HEK293 (cell line): ENCODE results near the gene CPA5.

Experiments
- CTCF ChIA-PET: fragments of 350-600 bp; formaldehyde crosslinking; extraction: SDS; loops from one replicate; lab custom pipeline; 2021; ENCODE audit warnings: antibody characterized with exemption; lab: Yijun Ruan, JAX
- POLR2A ChIA-PET: fragments of 300-600 bp; formaldehyde crosslinking; extraction: SDS; loops from one replicate; lab custom pipeline; 2020; ENCODE audit warnings: antibody characterized with exemption, inconsistent platforms; lab: Yijun Ruan, JAX
- H3K27ac ChIP-seq: fragments of 200-500 bp; sonication (Bioruptor generic); 2 replicates; pipeline ENCODE4 v1.5.1; 2014; ENCODE audit warnings: low read depth, low read length, control low read depth, inconsistent platforms; ENCODE audit errors: extremely low read depth
- H3K36me3 ChIP-seq, 2 experiments: fragments of 200-500 bp in 1 of 2; sonication (Bioruptor generic) in 1 of 2; 1 replicate in 1 of 2; 2 replicates in 1 of 2; pipeline ENCODE4 v1.5.1; 2014 to 2017; ENCODE audit warnings: inconsistent platforms in 2 of 2, low read length in 2 of 2; ENCODE audit not compliant: control insufficient read depth in 2 of 2, insufficient read depth in 1 of 2
- H3K4me1 ChIP-seq: fragments of 200-500 bp; sonication (Bioruptor generic); 2 replicates; pipeline ENCODE4 v1.5.1; 2014; ENCODE audit warnings: mild to moderate bottlenecking, low read length, inconsistent platforms; ENCODE audit not compliant: control insufficient read depth, insufficient read depth
- H3K4me3 ChIP-seq: 2 replicates; pipeline ENCODE4 v1.5.1; 2011; ENCODE audit warnings: low read depth, mild to moderate bottlenecking, control low read depth, low read length, moderate library complexity
- H3K9me3 ChIP-seq: fragments of 200-500 bp; sonication (Bioruptor generic); 2 replicates; pipeline ENCODE4 v1.5.1; 2014; ENCODE audit warnings: low read depth, low read length, inconsistent platforms; ENCODE audit not compliant: control insufficient read depth, insufficient read depth
- HOXA7 ChIP-seq: sonication (generic); formaldehyde crosslinking; IDR thresholded peaks from 2 replicates; pipeline ENCODE4 v1.8.1; 2022; ENCODE audit warnings: missing genetic modification reagents, borderline replicate concordance
- WT1 ChIP-seq: fragments of 450-650 bp; formaldehyde crosslinking; IDR thresholded peaks from 2 replicates; pipeline ENCODE4 v1.5.1; 2016; ENCODE audit warnings: missing biosample characterization, missing genetic modification characterization
- ZNF121 ChIP-seq: fragments of 450-650 bp; formaldehyde crosslinking; IDR thresholded peaks from 2 replicates; pipeline ENCODE4 v1.5.1; 2016; ENCODE audit warnings: missing biosample characterization, missing genetic modification characterization
- ZNF146 ChIP-seq: fragments of 450-650 bp; formaldehyde crosslinking; IDR thresholded peaks from 2 replicates; pipeline ENCODE4 v1.5.1; 2016; ENCODE audit warnings: missing biosample characterization, missing genetic modification characterization
- ZNF211 ChIP-seq: fragments of 450-650 bp; formaldehyde crosslinking; IDR thresholded peaks from 2 replicates; pipeline ENCODE4 v1.5.1; 2016; ENCODE audit warnings: low read depth, missing biosample characterization, missing genetic modification characterization
- ZNF223 ChIP-seq: fragments of 450-650 bp; formaldehyde crosslinking; IDR thresholded peaks from 2 replicates; pipeline ENCODE4 v1.5.1; 2016; ENCODE audit warnings: missing biosample characterization, missing genetic modification characterization
- ZNF24 ChIP-seq: fragments of 450-650 bp; formaldehyde crosslinking; IDR thresholded peaks from 2 replicates; pipeline ENCODE4 v1.5.1; 2016; ENCODE audit warnings: missing biosample characterization, missing genetic modification characterization
- ZNF324 ChIP-seq: fragments of 450-650 bp; formaldehyde crosslinking; IDR thresholded peaks from 2 replicates; pipeline ENCODE4 v1.5.1; 2016; ENCODE audit warnings: missing biosample characterization, missing genetic modification characterization
- ZNF416 ChIP-seq: fragments of 450-650 bp; formaldehyde crosslinking; IDR thresholded peaks from 2 replicates; pipeline ENCODE4 v1.5.1; 2016; ENCODE audit warnings: missing biosample characterization, missing genetic modification characterization
- ZNF548 ChIP-seq: fragments of 450-650 bp; formaldehyde crosslinking; IDR thresholded peaks from 2 replicates; pipeline ENCODE4 v1.5.1; 2016; ENCODE audit warnings: missing biosample characterization, missing genetic modification characterization
- ZNF560 ChIP-seq: fragments of 450-650 bp; formaldehyde crosslinking; IDR thresholded peaks from 2 replicates; pipeline ENCODE4 v1.5.1; 2017; ENCODE audit warnings: missing biosample characterization, missing genetic modification characterization, borderline replicate concordance
- ZNF626 ChIP-seq: fragments of 450-650 bp; sonication (Bioruptor Pico); formaldehyde crosslinking; IDR thresholded peaks from 2 replicates; pipeline ENCODE4 v1.5.1; 2018; ENCODE audit warnings: missing biosample characterization, missing genetic modification characterization, inconsistent platforms
- ZNF654 ChIP-seq: fragments of 450-650 bp; formaldehyde crosslinking; IDR thresholded peaks from 2 replicates; pipeline ENCODE4 v1.5.1; 2016; ENCODE audit warnings: low read depth, missing biosample characterization, missing genetic modification characterization
- ZNF837 ChIP-seq: fragments of 450-650 bp; formaldehyde crosslinking; IDR thresholded peaks from 2 replicates; pipeline ENCODE4 v1.5.1; 2016; ENCODE audit warnings: missing biosample characterization, missing genetic modification characterization
- TF ChIP-seq, protein P1 (sequence below): fragments of 450-650 bp; formaldehyde crosslinking; IDR thresholded peaks from 2 replicates; pipeline ENCODE4 v1.5.1; 2017; ENCODE audit warnings: missing biosample characterization, missing genetic modification characterization
- TF ChIP-seq, protein P2 (sequence below): fragments of 450-650 bp; formaldehyde crosslinking; IDR thresholded peaks from 2 replicates; pipeline ENCODE4 v1.5.1; 2016; ENCODE audit warnings: missing biosample characterization, missing genetic modification characterization
- TF ChIP-seq, protein P3 (sequence below): fragments of 450-650 bp; formaldehyde crosslinking; IDR thresholded peaks from 2 replicates; pipeline ENCODE4 v1.5.1; 2016; ENCODE audit warnings: missing biosample characterization, missing genetic modification characterization
- TF ChIP-seq, protein P4 (sequence below): fragments of 450-650 bp; formaldehyde crosslinking; IDR thresholded peaks from 2 replicates; pipeline ENCODE4 v1.5.1; 2016; ENCODE audit warnings: missing biosample characterization, missing genetic modification characterization
- TF ChIP-seq, protein P5 (sequence below): fragments of 450-650 bp; formaldehyde crosslinking; IDR thresholded peaks from 2 replicates; pipeline ENCODE4 v1.5.1; 2016; ENCODE audit warnings: missing biosample characterization, missing genetic modification characterization

Gene CPA5, protein sequence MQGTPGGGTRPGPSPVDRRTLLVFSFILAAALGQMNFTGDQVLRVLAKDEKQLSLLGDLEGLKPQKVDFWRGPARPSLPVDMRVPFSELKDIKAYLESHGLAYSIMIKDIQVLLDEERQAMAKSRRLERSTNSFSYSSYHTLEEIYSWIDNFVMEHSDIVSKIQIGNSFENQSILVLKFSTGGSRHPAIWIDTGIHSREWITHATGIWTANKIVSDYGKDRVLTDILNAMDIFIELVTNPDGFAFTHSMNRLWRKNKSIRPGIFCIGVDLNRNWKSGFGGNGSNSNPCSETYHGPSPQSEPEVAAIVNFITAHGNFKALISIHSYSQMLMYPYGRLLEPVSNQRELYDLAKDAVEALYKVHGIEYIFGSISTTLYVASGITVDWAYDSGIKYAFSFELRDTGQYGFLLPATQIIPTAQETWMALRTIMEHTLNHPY

DNA sequence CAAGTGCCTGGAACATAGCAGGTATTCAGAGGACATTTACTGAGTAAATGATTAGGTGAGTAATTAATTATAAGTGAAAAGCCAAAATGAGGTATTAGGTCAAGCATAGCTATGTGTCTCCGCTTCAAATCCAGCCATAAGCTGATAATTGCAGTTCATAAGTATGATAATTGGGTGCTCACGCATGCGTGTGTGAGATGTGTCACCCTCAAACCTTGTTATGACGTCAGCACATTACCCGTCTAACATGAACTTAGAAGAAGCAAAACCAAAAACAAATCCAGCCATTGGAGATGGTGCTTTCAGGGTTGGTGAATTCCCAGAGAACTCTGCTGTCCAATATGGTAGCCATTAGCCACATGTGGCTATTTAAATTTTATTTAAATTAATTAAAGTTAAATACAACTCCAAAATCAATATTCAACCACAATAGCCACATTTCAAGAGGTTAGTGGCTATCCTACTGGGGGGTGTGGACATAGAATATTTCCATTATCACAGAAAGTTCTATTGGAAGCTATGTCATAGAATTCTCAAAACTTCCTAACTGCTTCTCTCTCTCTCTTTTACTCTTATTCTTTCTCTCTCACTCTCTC is at the start of gene CPA5:
CPA5 (plus strand) TSS at position 546 of the 596 bp plus-strand sequence. CDS start 1,670 bp downstream, outside the sequence.
- H3K4me1 ChIP-seq, result no peaks in the 10 kb centered on the region
- ChIA-PET POLR2A (no interaction called here), CTCF (interaction anchor here (0.6 kb wide), 1 partner anchor 1252 kb away, joined by 4 read pairs; no protein-coding TSS in a partner anchor)
- no peaks in the 10 kb centered on the region for H3K9me3 ChIP-seq
- TF ChIP-seq ZNF654 (tag by site-specific recombination), result no peak
- TF ChIP-seq ZNF837 (tag by site-specific recombination), result no peak
- no peak for TF ChIP-seq HOXA7 (CRISPR knock-in tag)
- no peak for TF ChIP-seq ZNF560 (tag by site-specific recombination)
- TF ChIP-seq ZNF146, result no peak
- no peak for TF ChIP-seq ZNF416 (tag by site-specific recombination)
- no peak for TF ChIP-seq ZNF324
- TF ChIP-seq WT1 (tag by site-specific recombination), result no peak
- TF ChIP-seq, protein P1, sequence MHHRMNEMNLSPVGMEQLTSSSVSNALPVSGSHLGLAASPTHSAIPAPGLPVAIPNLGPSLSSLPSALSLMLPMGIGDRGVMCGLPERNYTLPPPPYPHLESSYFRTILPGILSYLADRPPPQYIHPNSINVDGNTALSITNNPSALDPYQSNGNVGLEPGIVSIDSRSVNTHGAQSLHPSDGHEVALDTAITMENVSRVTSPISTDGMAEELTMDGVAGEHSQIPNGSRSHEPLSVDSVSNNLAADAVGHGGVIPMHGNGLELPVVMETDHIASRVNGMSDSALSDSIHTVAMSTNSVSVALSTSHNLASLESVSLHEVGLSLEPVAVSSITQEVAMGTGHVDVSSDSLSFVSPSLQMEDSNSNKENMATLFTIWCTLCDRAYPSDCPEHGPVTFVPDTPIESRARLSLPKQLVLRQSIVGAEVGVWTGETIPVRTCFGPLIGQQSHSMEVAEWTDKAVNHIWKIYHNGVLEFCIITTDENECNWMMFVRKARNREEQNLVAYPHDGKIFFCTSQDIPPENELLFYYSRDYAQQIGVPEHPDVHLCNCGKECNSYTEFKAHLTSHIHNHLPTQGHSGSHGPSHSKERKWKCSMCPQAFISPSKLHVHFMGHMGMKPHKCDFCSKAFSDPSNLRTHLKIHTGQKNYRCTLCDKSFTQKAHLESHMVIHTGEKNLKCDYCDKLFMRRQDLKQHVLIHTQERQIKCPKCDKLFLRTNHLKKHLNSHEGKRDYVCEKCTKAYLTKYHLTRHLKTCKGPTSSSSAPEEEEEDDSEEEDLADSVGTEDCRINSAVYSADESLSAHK (tag by site-specific recombination), result no peak
- TF ChIP-seq, protein P2, sequence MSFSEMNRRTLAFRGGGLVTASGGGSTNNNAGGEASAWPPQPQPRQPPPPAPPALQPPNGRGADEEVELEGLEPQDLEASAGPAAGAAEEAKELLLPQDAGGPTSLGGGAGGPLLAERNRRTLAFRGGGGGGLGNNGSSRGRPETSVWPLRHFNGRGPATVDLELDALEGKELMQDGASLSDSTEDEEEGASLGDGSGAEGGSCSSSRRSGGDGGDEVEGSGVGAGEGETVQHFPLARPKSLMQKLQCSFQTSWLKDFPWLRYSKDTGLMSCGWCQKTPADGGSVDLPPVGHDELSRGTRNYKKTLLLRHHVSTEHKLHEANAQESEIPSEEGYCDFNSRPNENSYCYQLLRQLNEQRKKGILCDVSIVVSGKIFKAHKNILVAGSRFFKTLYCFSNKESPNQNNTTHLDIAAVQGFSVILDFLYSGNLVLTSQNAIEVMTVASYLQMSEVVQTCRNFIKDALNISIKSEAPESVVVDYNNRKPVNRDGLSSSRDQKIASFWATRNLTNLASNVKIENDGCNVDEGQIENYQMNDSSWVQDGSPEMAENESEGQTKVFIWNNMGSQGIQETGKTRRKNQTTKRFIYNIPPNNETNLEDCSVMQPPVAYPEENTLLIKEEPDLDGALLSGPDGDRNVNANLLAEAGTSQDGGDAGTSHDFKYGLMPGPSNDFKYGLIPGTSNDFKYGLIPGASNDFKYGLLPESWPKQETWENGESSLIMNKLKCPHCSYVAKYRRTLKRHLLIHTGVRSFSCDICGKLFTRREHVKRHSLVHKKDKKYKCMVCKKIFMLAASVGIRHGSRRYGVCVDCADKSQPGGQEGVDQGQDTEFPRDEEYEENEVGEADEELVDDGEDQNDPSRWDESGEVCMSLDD (tag by site-specific recombination), result no peak
- TF ChIP-seq ZNF626 (tag by site-specific recombination), result no peak
- TF ChIP-seq ZNF211 (tag by site-specific recombination), result no peak
- no peak within 1 kb of the TSS for H3K4me3 ChIP-seq
- H3K36me3 ChIP-seq, result no peaks in the 10 kb centered on the region
- H3K27ac ChIP-seq, result no peak within 1 kb of the TSS

DNA sequence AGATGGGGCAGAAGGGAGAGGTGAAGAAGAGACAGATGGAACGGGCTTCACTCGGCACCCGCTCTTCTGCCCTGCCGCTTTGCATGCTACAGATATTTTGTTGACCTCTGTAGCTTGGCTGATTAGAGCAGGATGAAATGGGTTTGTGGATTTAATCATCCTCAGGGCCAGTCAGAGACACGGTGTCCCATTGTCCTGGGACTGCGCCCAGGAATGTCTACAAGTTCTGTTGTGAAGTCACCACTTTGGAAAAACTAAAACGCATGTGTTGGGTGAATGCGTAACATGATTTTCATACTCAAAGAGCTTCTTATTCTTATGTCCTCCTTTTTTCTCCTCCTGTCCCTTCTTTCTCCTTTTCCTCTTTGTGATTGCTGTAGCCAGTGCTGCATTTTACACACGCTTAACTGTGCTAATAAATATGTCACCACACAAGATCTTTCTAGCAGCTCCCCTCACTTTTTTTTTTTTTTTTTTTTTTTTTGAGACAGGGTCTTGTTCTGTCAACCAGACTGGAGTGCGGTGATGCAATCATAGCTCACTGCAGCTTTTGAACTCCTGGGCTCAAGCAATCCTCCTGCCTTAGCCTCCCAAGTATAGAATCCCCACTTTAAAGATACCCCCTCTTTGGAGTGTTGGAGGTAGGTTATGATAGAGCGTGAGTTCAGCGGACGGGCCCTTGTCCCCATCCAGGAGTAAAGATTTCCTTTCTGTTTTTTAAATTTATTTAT is 48.2 kb upstream of the CPA5 start:
- no peak overlapping the region for H3K27ac ChIP-seq
- no peaks in the 10 kb centered on the region for H3K9me3 ChIP-seq
- ChIA-PET CTCF (no interaction called here), POLR2A (no interaction called here)
- no peaks in the 10 kb centered on the region for H3K4me1 ChIP-seq
- no peaks in the 10 kb centered on the region for H3K36me3 ChIP-seq
- H3K4me3 ChIP-seq, result no peak overlapping the region
- TF ChIP-seq ZNF548 (no peak), ZNF24 (no peak), ZNF223 (tag by site-specific recombination) (no peak), ZNF121 (no peak)
- TF ChIP-seq, protein P3, sequence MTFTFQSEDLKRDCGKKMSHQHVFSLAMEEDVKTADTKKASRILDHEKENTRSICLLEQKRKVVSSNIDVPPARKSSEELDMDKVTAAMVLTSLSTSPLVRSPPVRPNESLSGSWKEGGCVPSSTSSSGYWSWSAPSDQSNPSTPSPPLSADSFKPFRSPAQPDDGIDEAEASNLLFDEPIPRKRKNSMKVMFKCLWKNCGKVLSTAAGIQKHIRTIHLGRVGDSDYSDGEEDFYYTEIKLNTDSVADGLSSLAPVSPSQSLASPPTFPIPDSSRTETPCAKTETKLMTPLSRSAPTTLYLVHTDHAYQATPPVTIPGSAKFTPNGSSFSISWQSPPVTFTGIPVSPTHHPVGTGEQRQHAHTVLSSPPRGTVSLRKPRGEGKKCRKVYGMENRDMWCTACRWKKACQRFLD (tag by site-specific recombination), result no peak
- TF ChIP-seq, protein P4, sequence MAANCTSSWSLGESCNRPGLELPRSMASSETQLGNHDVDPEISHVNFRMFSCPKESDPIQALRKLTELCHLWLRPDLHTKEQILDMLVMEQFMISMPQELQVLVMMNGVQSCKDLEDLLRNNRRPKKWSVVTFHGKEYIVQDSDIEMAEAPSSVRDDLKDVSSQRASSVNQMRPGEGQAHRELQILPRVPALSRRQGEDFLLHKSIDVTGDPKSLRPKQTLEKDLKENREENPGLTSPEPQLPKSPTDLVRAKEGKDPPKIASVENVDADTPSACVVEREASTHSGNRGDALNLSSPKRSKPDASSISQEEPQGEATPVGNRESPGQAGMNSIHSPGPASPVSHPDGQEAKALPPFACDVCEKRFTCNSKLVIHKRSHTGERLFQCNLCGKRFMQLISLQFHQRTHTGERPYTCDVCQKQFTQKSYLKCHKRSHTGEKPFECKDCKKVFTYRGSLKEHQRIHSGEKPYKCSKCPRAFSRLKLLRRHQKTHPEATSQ (tag by site-specific recombination), result no peak
- TF ChIP-seq, protein P5, sequence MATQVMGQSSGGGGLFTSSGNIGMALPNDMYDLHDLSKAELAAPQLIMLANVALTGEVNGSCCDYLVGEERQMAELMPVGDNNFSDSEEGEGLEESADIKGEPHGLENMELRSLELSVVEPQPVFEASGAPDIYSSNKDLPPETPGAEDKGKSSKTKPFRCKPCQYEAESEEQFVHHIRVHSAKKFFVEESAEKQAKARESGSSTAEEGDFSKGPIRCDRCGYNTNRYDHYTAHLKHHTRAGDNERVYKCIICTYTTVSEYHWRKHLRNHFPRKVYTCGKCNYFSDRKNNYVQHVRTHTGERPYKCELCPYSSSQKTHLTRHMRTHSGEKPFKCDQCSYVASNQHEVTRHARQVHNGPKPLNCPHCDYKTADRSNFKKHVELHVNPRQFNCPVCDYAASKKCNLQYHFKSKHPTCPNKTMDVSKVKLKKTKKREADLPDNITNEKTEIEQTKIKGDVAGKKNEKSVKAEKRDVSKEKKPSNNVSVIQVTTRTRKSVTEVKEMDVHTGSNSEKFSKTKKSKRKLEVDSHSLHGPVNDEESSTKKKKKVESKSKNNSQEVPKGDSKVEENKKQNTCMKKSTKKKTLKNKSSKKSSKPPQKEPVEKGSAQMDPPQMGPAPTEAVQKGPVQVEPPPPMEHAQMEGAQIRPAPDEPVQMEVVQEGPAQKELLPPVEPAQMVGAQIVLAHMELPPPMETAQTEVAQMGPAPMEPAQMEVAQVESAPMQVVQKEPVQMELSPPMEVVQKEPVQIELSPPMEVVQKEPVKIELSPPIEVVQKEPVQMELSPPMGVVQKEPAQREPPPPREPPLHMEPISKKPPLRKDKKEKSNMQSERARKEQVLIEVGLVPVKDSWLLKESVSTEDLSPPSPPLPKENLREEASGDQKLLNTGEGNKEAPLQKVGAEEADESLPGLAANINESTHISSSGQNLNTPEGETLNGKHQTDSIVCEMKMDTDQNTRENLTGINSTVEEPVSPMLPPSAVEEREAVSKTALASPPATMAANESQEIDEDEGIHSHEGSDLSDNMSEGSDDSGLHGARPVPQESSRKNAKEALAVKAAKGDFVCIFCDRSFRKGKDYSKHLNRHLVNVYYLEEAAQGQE, result no peak
